SK-N-MC (cell line): ENCODE data around the gene CYP4F22.

Experiments used
- EZH2 ChIP-seq: fragments of 200-600 bp; sonication (generic); IDR thresholded peaks from one replicate; pipeline ENCODE4 v1.6.1; 2017; ENCODE audit warnings: antibody characterized with exemption
- FOXP2 ChIP-seq: optimal IDR thresholded peaks from 2 replicates; pipeline ENCODE3; 2011; ENCODE audit warnings: mild to moderate bottlenecking, moderate library complexity; ENCODE audit not compliant: insufficient read depth; ENCODE audit errors: extremely low read length, control extremely low read depth
- POLR2AphosphoS5 ChIP-seq: IDR thresholded peaks from 2 replicates; pipeline ENCODE4 v1.6.1; 2012; ENCODE audit warnings: mild to moderate bottlenecking, low read depth, low read length, borderline replicate concordance

DNA sequence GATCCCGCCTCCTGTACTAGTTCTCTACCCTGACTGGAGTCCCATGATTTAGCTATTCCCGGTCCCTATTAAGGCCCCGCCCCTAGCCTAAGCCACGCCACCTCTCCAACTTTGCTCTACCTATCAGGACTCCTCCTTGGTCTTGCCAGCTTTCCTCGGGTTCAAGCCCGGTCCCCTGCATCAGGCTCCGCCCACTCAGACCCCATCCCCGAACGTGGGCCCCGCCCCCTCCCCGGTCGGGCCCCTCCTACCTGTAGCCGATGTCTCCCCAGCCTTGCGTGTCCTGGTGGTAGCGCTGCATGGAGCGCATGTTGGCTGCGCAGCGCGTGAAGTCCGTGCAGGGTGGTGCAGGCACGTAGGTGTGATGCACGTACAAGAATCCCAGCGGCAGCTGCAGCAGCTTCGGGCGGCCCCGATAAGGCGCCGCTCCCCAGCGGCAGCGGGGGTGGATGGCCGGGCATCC lies 36.7 kb upstream of the CYP4F22 start:
- TF ChIP-seq EZH2 (no peak), POLR2AphosphoS5 (no peak), FOXP2 (no peak)
